NCI-H82 (cell line): ENCODE measurements around the gene RNASE8.

Experiments used
- DNase-seq: peaks from one replicate; lab custom pipeline; 2025; lab: John Stamatoyannopoulos, UW

Gene RNASE8

GRCh38 chr14:21106498-21107282 lies 49.1 kb downstream of the RNASE8 start:
- peak; percentile 82 for DNase-seq

- DNase-seq = no peak
Measured at GRCh38 chr14:21107283-21107800, 49.7 kb downstream of the RNASE8 start.
